HEK293 (cell line): ENCODE results near the gene CLDN34.

Source experiments
- CTCF ChIA-PET: fragments of 350-600 bp; formaldehyde crosslinking; extraction: SDS; loops from one replicate; lab custom pipeline; 2021; ENCODE audit warnings: antibody characterized with exemption; lab: Yijun Ruan, JAX
- POLR2A ChIA-PET: fragments of 300-600 bp; formaldehyde crosslinking; extraction: SDS; loops from one replicate; lab custom pipeline; 2020; ENCODE audit warnings: antibody characterized with exemption, inconsistent platforms; lab: Yijun Ruan, JAX
- H3K27ac ChIP-seq: fragments of 200-500 bp; sonication (Bioruptor generic); 2 replicates; pipeline ENCODE4 v1.5.1; 2014; ENCODE audit warnings: low read depth, low read length, control low read depth, inconsistent platforms; ENCODE audit errors: extremely low read depth
- H3K36me3 ChIP-seq, 2 experiments: fragments of 200-500 bp in 1 of 2; sonication (Bioruptor generic) in 1 of 2; 1 replicate in 1 of 2; 2 replicates in 1 of 2; pipeline ENCODE4 v1.5.1; 2014 to 2017; ENCODE audit warnings: inconsistent platforms in 2 of 2, low read length in 2 of 2; ENCODE audit not compliant: control insufficient read depth in 2 of 2, insufficient read depth in 1 of 2
- H3K4me1 ChIP-seq: fragments of 200-500 bp; sonication (Bioruptor generic); 2 replicates; pipeline ENCODE4 v1.5.1; 2014; ENCODE audit warnings: mild to moderate bottlenecking, low read length, inconsistent platforms; ENCODE audit not compliant: control insufficient read depth, insufficient read depth
- H3K4me3 ChIP-seq: 2 replicates; pipeline ENCODE4 v1.5.1; 2011; ENCODE audit warnings: low read depth, mild to moderate bottlenecking, control low read depth, low read length, moderate library complexity
- H3K9me3 ChIP-seq: fragments of 200-500 bp; sonication (Bioruptor generic); 2 replicates; pipeline ENCODE4 v1.5.1; 2014; ENCODE audit warnings: low read depth, low read length, inconsistent platforms; ENCODE audit not compliant: control insufficient read depth, insufficient read depth
- HOXC10 ChIP-seq: sonication (generic); formaldehyde crosslinking; IDR thresholded peaks from 2 replicates; pipeline ENCODE4 v1.8.1; 2023; ENCODE audit warnings: mild to moderate bottlenecking, missing genetic modification reagents
- TCF7L2 ChIP-seq: IDR thresholded peaks from 2 replicates; pipeline ENCODE4 v1.6.1; 2011; ENCODE audit warnings: low read depth, mild to moderate bottlenecking, inconsistent platforms, low read length, moderate library complexity, borderline replicate concordance
- ZFHX2 ChIP-seq: fragments of 450-650 bp; formaldehyde crosslinking; conservative IDR thresholded peaks from 2 replicates; pipeline ENCODE4 v1.5.1; 2016; ENCODE audit warnings: missing biosample characterization, missing genetic modification characterization
- ZNF112 ChIP-seq: fragments of 450-650 bp; formaldehyde crosslinking; IDR thresholded peaks from 2 replicates; pipeline ENCODE4 v1.5.0; 2017; ENCODE audit warnings: missing biosample characterization, missing genetic modification characterization
- ZNF114 ChIP-seq: fragments of 450-650 bp; formaldehyde crosslinking; IDR thresholded peaks from 2 replicates; pipeline ENCODE4 v1.5.0; 2017; ENCODE audit warnings: missing biosample characterization, missing genetic modification characterization
- ZNF140 ChIP-seq: fragments of 450-650 bp; formaldehyde crosslinking; IDR thresholded peaks from 2 replicates; pipeline ENCODE4 v1.5.1; 2016; ENCODE audit warnings: missing biosample characterization, missing genetic modification characterization
- ZNF571 ChIP-seq: fragments of 450-650 bp; formaldehyde crosslinking; IDR thresholded peaks from 2 replicates; pipeline ENCODE4 v1.5.0; 2017; ENCODE audit warnings: missing biosample characterization, missing genetic modification characterization
- ZNF623 ChIP-seq: fragments of 450-650 bp; formaldehyde crosslinking; IDR thresholded peaks from 2 replicates; pipeline ENCODE4 v1.5.1; 2016; ENCODE audit warnings: missing biosample characterization, missing genetic modification characterization
- TF ChIP-seq, protein P1 (sequence below): fragments of 450-650 bp; formaldehyde crosslinking; conservative IDR thresholded peaks from 2 replicates; pipeline ENCODE4 v1.5.1; 2016; ENCODE audit warnings: low read depth, missing biosample characterization, missing genetic modification characterization

CLDN34 gene

DNA sequence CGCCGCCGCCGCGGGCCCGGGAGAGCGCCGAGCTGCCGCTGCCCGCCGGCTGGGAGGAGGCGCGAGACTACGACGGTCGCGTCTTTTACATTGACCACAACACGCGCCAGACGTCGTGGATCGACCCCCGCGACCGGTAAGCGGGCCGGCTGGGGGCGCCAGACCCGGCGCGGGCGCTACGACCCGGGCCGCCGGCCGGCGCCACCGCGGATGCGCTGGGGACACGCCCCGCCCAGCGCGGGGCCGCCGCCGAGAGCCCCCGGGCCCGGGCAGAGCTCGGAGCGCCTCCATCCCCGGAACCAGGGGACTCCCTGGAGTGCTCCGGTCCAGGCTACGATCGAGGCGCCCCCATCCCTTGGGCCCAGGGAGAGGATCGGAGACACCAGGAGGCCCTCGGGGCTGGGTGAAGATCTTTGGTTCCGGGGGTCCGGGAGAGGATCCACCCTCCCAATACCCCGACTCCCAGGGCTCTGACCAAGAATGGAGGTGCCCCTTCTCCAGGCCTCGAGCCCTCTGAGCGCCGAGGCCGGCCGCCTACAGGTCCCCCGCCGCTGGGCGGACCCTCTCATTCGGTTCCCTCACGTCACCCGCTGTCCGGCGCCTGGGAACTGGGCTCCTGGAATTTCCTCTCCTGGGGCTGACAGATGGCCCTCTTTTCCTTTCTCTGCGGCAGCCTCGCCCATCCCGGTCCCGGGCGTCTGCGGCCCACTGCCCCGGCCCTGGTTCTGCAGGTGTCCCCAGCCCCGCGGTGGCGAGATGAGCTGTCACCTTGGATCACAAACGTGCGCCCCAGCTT is 48.8 kb downstream of the CLDN34 start:
- POLR2A ChIA-PET, result no interaction called here
- Histone ChIP-seq H3K4me1 (no peaks in the 10 kb centered on the region), H3K36me3 (no peaks in the 10 kb centered on the region), H3K4me3 (peak overlapping the region; percentile 51), H3K9me3 (no peaks in the 10 kb centered on the region), H3K27ac (peak overlapping the region; percentile 71)
- CTCF ChIA-PET, result interaction anchor here (1.2 kb wide), 1 partner anchor 95 kb away, joined by 3 read pairs; no protein-coding TSS in a partner anchor
- TF ChIP-seq ZNF571 (tag by site-specific recombination) (no peak), ZNF114 (tag by site-specific recombination) (no peak), ZNF112 (tag by site-specific recombination) (no peak), HOXC10 (CRISPR knock-in tag) (no peak)
- TF ChIP-seq, protein P1, sequence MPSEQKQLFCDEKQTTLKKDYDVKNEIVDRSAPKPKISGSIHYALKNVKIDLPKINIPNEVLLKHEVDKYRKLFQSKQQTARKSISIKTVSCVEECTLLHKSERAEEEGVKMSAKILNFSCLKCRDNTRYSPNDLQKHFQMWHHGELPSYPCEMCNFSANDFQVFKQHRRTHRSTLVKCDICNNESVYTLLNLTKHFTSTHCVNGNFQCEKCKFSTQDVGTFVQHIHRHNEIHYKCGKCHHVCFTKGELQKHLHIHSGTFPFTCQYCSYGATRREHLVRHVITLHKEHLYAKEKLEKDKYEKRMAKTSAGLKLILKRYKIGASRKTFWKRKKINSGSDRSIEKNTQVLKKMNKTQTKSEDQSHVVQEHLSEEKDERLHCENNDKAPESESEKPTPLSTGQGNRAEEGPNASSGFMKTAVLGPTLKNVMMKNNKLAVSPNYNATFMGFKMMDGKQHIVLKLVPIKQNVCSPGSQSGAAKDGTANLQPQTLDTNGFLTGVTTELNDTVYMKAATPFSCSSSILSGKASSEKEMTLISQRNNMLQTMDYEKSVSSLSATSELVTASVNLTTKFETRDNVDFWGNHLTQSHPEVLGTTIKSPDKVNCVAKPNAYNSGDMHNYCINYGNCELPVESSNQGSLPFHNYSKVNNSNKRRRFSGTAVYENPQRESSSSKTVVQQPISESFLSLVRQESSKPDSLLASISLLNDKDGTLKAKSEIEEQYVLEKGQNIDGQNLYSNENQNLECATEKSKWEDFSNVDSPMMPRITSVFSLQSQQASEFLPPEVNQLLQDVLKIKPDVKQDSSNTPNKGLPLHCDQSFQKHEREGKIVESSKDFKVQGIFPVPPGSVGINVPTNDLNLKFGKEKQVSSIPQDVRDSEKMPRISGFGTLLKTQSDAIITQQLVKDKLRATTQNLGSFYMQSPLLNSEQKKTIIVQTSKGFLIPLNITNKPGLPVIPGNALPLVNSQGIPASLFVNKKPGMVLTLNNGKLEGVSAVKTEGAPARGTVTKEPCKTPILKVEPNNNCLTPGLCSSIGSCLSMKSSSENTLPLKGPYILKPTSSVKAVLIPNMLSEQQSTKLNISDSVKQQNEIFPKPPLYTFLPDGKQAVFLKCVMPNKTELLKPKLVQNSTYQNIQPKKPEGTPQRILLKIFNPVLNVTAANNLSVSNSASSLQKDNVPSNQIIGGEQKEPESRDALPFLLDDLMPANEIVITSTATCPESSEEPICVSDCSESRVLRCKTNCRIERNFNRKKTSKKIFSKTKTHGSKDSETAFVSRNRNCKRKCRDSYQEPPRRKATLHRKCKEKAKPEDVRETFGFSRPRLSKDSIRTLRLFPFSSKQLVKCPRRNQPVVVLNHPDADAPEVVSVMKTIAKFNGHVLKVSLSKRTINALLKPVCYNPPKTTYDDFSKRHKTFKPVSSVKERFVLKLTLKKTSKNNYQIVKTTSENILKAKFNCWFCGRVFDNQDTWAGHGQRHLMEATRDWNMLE, result no peak

DNA sequence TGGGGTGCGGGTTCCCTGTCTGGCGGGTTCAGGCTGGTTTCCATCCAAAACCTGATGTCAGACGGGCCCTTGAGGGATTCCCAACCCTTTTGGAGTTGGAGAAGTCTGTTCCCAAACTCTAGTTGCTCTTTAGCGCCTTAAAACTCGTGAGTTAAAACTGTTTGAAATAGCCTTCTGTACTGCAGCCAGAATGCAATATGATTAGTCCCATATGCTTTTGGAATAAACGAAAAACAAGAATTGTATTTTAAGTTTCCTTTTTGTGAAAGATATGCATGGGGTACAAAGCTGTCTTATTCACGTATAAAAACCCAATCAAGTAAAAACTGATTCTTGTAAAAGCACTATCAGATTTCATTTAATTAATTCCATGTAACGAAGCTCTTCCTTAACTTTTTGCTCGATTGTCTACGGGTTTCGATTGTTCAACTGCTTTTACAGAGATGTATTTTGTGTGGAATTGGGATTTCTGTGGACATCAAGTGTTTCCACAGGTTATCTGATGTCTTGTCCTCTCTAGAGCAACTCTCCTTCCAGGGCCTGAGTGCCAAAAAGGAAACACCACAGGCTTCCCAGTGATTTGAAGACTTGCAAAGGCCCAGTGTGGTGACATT is 49.5 kb downstream of the CLDN34 start:
- POLR2A ChIA-PET, result no interaction called here
- Histone ChIP-seq H3K4me3 (peak overlapping the region; percentile 51), H3K27ac (peak overlapping the region; percentile 71; the same call in 1 of the 2 replicates), H3K4me1 (no peaks in the 10 kb centered on the region), H3K9me3 (no peaks in the 10 kb centered on the region), H3K36me3 (no peaks in the 10 kb centered on the region)
- CTCF ChIA-PET, result no interaction called here
- TF ChIP-seq ZFHX2 (tag by site-specific recombination) (no peak), ZNF623 (tag by site-specific recombination) (no peak)
- TF ChIP-seq, all 188 proteins: peak for 0

DNA sequence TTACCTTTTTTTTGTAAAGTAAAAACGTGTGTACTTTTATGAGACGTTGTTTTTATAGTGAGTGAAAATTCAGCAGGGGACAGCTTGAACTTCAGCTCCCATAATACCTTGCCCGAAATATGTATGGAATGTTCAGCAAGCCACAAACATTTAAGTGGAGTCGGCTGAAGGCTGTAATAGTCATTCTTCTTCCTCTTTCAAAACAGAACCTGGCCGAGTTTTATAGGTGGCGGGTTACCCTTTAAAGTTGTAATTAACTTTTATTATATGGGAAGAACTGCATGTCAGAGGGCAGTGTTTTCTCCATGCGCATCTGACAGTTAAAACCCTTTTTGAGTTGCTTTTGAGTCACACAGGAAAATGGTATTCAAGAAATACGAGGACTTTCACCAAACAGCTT is 50.7 kb downstream of the CLDN34 start:
- Histone ChIP-seq H3K4me3 (no peak overlapping the region), H3K9me3 (no peaks in the 10 kb centered on the region), H3K27ac (no peak overlapping the region), H3K36me3 (no peaks in the 10 kb centered on the region), H3K4me1 (no peaks in the 10 kb centered on the region)
- POLR2A ChIA-PET, result interaction anchor here (0.6 kb wide), 1 partner anchor 97 kb away, joined by 3 read pairs; no protein-coding TSS in a partner anchor
- CTCF ChIA-PET, result interaction anchor here (1.8 kb wide), 1 partner anchor 102 kb away, joined by 9 read pairs; no protein-coding TSS in a partner anchor
- TF ChIP-seq TCF7L2 (peak; percentile 78), ZNF140 (tag by site-specific recombination) (no peak)
- TF ChIP-seq, all 188 proteins: peak for 1
